Fibroblast of skin of abdomen (primary cell): ENCODE results near the gene HES4.
"Not testable (repeated sequence)": the region's sequence is repeated elsewhere in the genome, so short reads cannot be mapped to it uniquely, and the experiment has no call there.

Experiments used
- DNase-seq: peaks from one replicate; pipeline ENCODE4 v3.0.0-alpha.2; 2013

The HES4 gene

GRCh38 chr1:997993-998744 is 1.7 kb downstream of the HES4 start:
- DNase-seq, result no peak

- DNase-seq, result no peak
Measured at GRCh38 chr1:997713-997992, 2.2 kb downstream of the HES4 start.

- DNase-seq, result no peak
Measured at GRCh38 chr1:996851-997712, 2.8 kb downstream of the HES4 start.

- DNase-seq, result no peak
Measured at GRCh38 chr1:995665-996633, 3.9 kb downstream of the HES4 start.

- not testable (repeated sequence) for DNase-seq
Measured at GRCh38 chr1:994546-994945, 5.4 kb downstream of the HES4 start.

- DNase-seq, result no peak
Measured at GRCh38 chr1:993379-993995, 6.4 kb downstream of the HES4 start.

- no peak for DNase-seq
Measured at GRCh38 chr1:992362-992761, 7.5 kb downstream of the HES4 start.

GRCh38 chr1:991895-992294 is 8.0 kb downstream of the HES4 start:
- DNase-seq, result no peak

GRCh38 chr1:991275-991674 is 8.6 kb downstream of the HES4 start:
- not testable (repeated sequence) for DNase-seq

GRCh38 chr1:988061-988460 is 11.8 kb downstream of the HES4 start:
- not testable (repeated sequence) for DNase-seq

- DNase-seq, result no peak
Measured at GRCh38 chr1:985126-985525, 14.8 kb downstream of the HES4 start.

GRCh38 chr1:984476-984814 is 15.5 kb downstream of the HES4 start:
- DNase-seq, result no peak

GRCh38 chr1:983798-984475 is 16.0 kb downstream of the HES4 start:
- DNase-seq, result peak; percentile 17

GRCh38 chr1:982765-983436 is 17.0 kb downstream of the HES4 start:
- no peak for DNase-seq

- DNase-seq, result no peak
Measured at GRCh38 chr1:981955-982558, 17.8 kb downstream of the HES4 start, which contains the start of gene PERM1. Gene PERM1 (minus strand): TSS chr1:982093. CDS start chr1:981029, 1,064 bp downstream.

- DNase-seq, result no peak
Measured at GRCh38 chr1:981491-981954, 18.4 kb downstream of the HES4 start.

- no peak for DNase-seq
Measured at GRCh38 chr1:980602-981395, 19.1 kb downstream of the HES4 start.

GRCh38 chr1:980137-980571 is 19.7 kb downstream of the HES4 start:
- DNase-seq, result no peak

GRCh38 chr1:979744-980072 is 20.2 kb downstream of the HES4 start:
- no peak for DNase-seq
